ENCODE results near the gene SRA1.

GRCh38 chr5:140557965-140558364 is 692 bp upstream of the SRA1 start:
- TF ChIP-seq, protein P1, sequence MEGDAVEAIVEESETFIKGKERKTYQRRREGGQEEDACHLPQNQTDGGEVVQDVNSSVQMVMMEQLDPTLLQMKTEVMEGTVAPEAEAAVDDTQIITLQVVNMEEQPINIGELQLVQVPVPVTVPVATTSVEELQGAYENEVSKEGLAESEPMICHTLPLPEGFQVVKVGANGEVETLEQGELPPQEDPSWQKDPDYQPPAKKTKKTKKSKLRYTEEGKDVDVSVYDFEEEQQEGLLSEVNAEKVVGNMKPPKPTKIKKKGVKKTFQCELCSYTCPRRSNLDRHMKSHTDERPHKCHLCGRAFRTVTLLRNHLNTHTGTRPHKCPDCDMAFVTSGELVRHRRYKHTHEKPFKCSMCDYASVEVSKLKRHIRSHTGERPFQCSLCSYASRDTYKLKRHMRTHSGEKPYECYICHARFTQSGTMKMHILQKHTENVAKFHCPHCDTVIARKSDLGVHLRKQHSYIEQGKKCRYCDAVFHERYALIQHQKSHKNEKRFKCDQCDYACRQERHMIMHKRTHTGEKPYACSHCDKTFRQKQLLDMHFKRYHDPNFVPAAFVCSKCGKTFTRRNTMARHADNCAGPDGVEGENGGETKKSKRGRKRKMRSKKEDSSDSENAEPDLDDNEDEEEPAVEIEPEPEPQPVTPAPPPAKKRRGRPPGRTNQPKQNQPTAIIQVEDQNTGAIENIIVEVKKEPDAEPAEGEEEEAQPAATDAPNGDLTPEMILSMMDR (conservative IDR thresholded peaks at IDR 0.05; ENCODE audit: low read length), result no peak
- no peak for TF ChIP-seq EZH2phosphoT487 (IDR thresholded peaks at IDR 0.05; ENCODE audit: borderline replicate concordance, low read depth, low read length)
